LHCN-M2 (cell line): ENCODE measurements around the gene KCNC2. TPM values are rescaled to one million over a fixed set of nuclear protein-coding genes. Genes with fewer than 3 reads are reported as not detected.
"Not testable (repeated sequence)": the region's sequence is repeated elsewhere in the genome, so short reads cannot be mapped to it uniquely, and the experiment has no call there.

Source experiments
- DNase-seq: peaks from one replicate; pipeline ENCODE4 v3.0.0-alpha.2; 2012; ENCODE audit warnings: low read depth
- polyA plus RNA-seq: library from polyadenylated mRNA; unstranded; fragments of >200 nt; gene quantifications from one replicate; pipeline ENCODE4 v1.2.1, GENCODE V29; 2012; ENCODE audit warnings: missing spikeins
- total RNA-seq: library from RNA; depleted of rRNA; stranded (reverse); fragments of >200 nt; gene quantifications from 2 replicates; pipeline ENCODE4 v1.2.3, GENCODE V29; 2014; rRNA removed

KCNC2 gene
- total RNA-seq, result not detected in 2 replicates
- not detected for polyA plus RNA-seq

- DNase-seq, result no peak
These were observed at the start of gene KCNC2 for GRCh38 chr12:75209812-75210138. KCNC2 (minus strand) TSS chr12:75209839.

GRCh38 chr12:75259143-75259542, 49.5 kb upstream of the KCNC2 start:
- DNase-seq, result no peak

- no peak for DNase-seq
These were observed 47.9 kb upstream of the KCNC2 start for GRCh38 chr12:75257510-75257909.

GRCh38 chr12:75245108-75245507, 35.5 kb upstream of the KCNC2 start:
- DNase-seq, result no peak

GRCh38 chr12:75239987-75240386, 30.3 kb upstream of the KCNC2 start:
- no peak for DNase-seq

GRCh38 chr12:75236206-75236605, 26.6 kb upstream of the KCNC2 start:
- DNase-seq, result no peak

- DNase-seq, result no peak
These were observed 17.5 kb upstream of the KCNC2 start for GRCh38 chr12:75227132-75227531.

- no peak for DNase-seq
These were observed 2.4 kb upstream of the KCNC2 start for GRCh38 chr12:75212072-75212471.

GRCh38 chr12:75208856-75209811, 505 bp downstream of the KCNC2 start:
- DNase-seq, result peak; percentile 19

- no peak for DNase-seq
These were observed 2.1 kb downstream of the KCNC2 start for GRCh38 chr12:75207338-75208083.

- no peak for DNase-seq
These were observed 4.1 kb downstream of the KCNC2 start for GRCh38 chr12:75205558-75205957.

- peak; percentile 21 for DNase-seq
These were observed 12.8 kb downstream of the KCNC2 start for GRCh38 chr12:75196865-75197264.

GRCh38 chr12:75196408-75196807, 13.2 kb downstream of the KCNC2 start:
- DNase-seq, result no peak

GRCh38 chr12:75194250-75194649, 15.4 kb downstream of the KCNC2 start:
- no peak for DNase-seq

- DNase-seq, result no peak
These were observed 17.4 kb downstream of the KCNC2 start for GRCh38 chr12:75192196-75192595.

GRCh38 chr12:75190846-75191245, 18.8 kb downstream of the KCNC2 start:
- no peak for DNase-seq

- not testable (repeated sequence) for DNase-seq
These were observed 23.8 kb downstream of the KCNC2 start for GRCh38 chr12:75185881-75186280.

GRCh38 chr12:75184516-75184915, 25.1 kb downstream of the KCNC2 start:
- DNase-seq, result no peak

- no peak for DNase-seq
These were observed 25.7 kb downstream of the KCNC2 start for GRCh38 chr12:75183967-75184366.

GRCh38 chr12:75177997-75178396, 31.6 kb downstream of the KCNC2 start:
- DNase-seq, result peak; percentile 95

- no peak for DNase-seq
These were observed 37.0 kb downstream of the KCNC2 start for GRCh38 chr12:75172611-75173010.

- no peak for DNase-seq
These were observed 38.9 kb downstream of the KCNC2 start for GRCh38 chr12:75170640-75171185.
